DND-41 (cell line): Measurements from ENCODE around the gene EHD1.
A peak's percentile ranks its signal among the peaks of the same experiment; 100 is the strongest.

Experiments
- ATAC-seq: fragments of 200-7000 bp; cut with Tn5 transposase; 3 replicates; pipeline ENCODE4 v1.9.1; 2021; ENCODE audit warnings: low read depth; ENCODE audit not compliant: insufficient read depth
- DNase-seq: peaks from one replicate; pipeline ENCODE4 v3.0.0-alpha.2; 2020
- H2AFZ ChIP-seq: 2 replicates; pipeline ENCODE4 v1.6.0; 2012; ENCODE audit warnings: low read depth, low read length
- H3K27ac ChIP-seq: 2 replicates; pipeline ENCODE4 v1.5.1; 2012; ENCODE audit warnings: low read length, inconsistent platforms
- H3K27me3 ChIP-seq: fragments of 200-600 bp; sonication (generic); 2 replicates; pipeline ENCODE4 v1.6.0; 2012; ENCODE audit warnings: low read length, mild to moderate bottlenecking, inconsistent platforms; ENCODE audit not compliant: insufficient read depth, poor library complexity
- H3K36me3 ChIP-seq: 2 replicates; pipeline ENCODE4 v1.5.1; 2012; ENCODE audit warnings: low read length, inconsistent platforms; ENCODE audit not compliant: insufficient read depth
- H3K4me1 ChIP-seq: 2 replicates; pipeline ENCODE4 v1.5.1; 2012; ENCODE audit warnings: mild to moderate bottlenecking, low read length; ENCODE audit not compliant: insufficient read depth
- H3K4me2 ChIP-seq: 2 replicates; pipeline ENCODE4 v1.6.0; 2012; ENCODE audit warnings: mild to moderate bottlenecking, moderate library complexity, low read length, inconsistent platforms; ENCODE audit not compliant: insufficient read depth
- H3K4me3 ChIP-seq, 2 experiments: fragments of 200-600 bp in 1 of 2; shearing (Covaris generic) in 1 of 2; 2 replicates each; pipeline ENCODE4 v1.5.1; 2012 to 2016; ENCODE audit warnings: inconsistent platforms in 2 of 2, low read length in 2 of 2, mild to moderate bottlenecking in 2 of 2, low read depth in 1 of 2, moderate library complexity in 1 of 2
- H3K79me2 ChIP-seq: 2 replicates; pipeline ENCODE4 v1.6.0; 2012; ENCODE audit warnings: low read length, inconsistent platforms; ENCODE audit not compliant: insufficient read depth
- H3K9ac ChIP-seq: 2 replicates; pipeline ENCODE4 v1.6.0; 2012; ENCODE audit warnings: low read depth, mild to moderate bottlenecking, inconsistent platforms, low read length, moderate library complexity
- H3K9me3 ChIP-seq: 2 replicates; pipeline ENCODE4 v1.5.1; 2012; ENCODE audit warnings: low read length, moderate library complexity, mild to moderate bottlenecking, inconsistent platforms; ENCODE audit not compliant: insufficient read depth, severe bottlenecking
- H4K20me1 ChIP-seq: 2 replicates; pipeline ENCODE4 v1.6.0; 2012; ENCODE audit warnings: low read length; ENCODE audit not compliant: insufficient read depth
- EZH2 ChIP-seq: IDR thresholded peaks from 3 replicates; pipeline ENCODE4 v1.6.1; 2012; ENCODE audit warnings: borderline replicate concordance, low read depth, mild to moderate bottlenecking, moderate library complexity, low read length, inconsistent platforms; ENCODE audit not compliant: severe bottlenecking
- TF ChIP-seq, protein P1 (sequence below): IDR thresholded peaks from 2 replicates; pipeline ENCODE4 v1.5.1; 2012; ENCODE audit warnings: borderline replicate concordance, low read length, moderate library complexity, mild to moderate bottlenecking; ENCODE audit not compliant: poor library complexity, severe bottlenecking; ENCODE audit errors: extremely low read depth

Gene EHD1

DNA sequence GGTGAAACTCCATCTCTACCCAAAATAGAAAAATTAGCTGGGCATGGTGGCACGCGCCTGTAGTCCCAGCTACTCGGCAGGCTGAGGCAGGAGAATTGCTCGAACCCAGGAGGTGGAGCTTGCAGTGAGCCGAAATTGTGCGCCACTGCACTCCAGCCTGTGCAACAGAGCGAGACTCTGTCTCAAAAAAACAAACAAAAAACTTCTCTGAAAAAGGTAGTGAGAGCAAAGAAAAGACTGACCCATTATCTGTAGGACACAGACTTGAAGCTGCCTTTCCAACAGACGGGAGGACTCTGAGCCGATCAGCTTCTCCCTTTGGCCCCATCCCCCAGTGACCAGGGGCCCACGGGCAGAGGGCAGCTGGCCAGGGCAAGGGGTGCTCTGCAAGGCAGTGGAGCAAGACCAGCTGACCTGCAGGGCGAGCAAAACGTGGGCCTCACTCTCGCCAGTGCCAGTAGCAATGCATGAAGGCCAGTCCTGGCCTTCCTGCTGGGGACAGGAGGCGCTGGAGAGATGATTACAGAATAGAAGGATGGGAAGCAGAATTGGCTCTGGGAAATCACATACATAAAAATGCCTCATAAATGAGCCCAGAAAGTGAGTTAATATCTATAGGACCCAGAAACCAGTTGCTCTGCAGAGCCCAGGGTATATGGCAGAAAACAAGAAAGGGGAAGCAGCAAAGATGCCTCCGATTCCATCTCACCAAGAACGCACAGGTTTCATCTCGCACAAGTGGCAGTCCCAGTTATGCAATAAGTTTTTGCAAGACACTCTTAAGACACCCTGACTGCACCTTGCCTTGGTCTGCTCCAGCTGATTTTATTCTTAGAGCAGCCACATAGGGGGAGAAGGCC, 2.8 kb downstream of the EHD1 start:
- Histone ChIP-seq H3K9me3 (no peaks in the 10 kb centered on the region), H3K4me3 (no peak overlapping the region), H3K4me1 (peaks cover 44% of the 10 kb centered on the region), H3K4me2 (peak overlapping the region; percentile 93), H3K27ac (no peak overlapping the region), H3K79me2 (peaks cover 40% of the 10 kb centered on the region), H3K27me3 (no peaks in the 10 kb centered on the region), H2AFZ (no peak overlapping the region), H3K36me3 (peaks cover 31% of the 10 kb centered on the region), H4K20me1 (peaks cover 29% of the 10 kb centered on the region), H3K9ac (peak overlapping the region; percentile 81; the same call in 1 of the 2 replicates)
- TF ChIP-seq EZH2: no peak
- TF ChIP-seq, protein P1, sequence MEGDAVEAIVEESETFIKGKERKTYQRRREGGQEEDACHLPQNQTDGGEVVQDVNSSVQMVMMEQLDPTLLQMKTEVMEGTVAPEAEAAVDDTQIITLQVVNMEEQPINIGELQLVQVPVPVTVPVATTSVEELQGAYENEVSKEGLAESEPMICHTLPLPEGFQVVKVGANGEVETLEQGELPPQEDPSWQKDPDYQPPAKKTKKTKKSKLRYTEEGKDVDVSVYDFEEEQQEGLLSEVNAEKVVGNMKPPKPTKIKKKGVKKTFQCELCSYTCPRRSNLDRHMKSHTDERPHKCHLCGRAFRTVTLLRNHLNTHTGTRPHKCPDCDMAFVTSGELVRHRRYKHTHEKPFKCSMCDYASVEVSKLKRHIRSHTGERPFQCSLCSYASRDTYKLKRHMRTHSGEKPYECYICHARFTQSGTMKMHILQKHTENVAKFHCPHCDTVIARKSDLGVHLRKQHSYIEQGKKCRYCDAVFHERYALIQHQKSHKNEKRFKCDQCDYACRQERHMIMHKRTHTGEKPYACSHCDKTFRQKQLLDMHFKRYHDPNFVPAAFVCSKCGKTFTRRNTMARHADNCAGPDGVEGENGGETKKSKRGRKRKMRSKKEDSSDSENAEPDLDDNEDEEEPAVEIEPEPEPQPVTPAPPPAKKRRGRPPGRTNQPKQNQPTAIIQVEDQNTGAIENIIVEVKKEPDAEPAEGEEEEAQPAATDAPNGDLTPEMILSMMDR: no peak
- ATAC-seq (no peak), DNase-seq (no peak)

DNA sequence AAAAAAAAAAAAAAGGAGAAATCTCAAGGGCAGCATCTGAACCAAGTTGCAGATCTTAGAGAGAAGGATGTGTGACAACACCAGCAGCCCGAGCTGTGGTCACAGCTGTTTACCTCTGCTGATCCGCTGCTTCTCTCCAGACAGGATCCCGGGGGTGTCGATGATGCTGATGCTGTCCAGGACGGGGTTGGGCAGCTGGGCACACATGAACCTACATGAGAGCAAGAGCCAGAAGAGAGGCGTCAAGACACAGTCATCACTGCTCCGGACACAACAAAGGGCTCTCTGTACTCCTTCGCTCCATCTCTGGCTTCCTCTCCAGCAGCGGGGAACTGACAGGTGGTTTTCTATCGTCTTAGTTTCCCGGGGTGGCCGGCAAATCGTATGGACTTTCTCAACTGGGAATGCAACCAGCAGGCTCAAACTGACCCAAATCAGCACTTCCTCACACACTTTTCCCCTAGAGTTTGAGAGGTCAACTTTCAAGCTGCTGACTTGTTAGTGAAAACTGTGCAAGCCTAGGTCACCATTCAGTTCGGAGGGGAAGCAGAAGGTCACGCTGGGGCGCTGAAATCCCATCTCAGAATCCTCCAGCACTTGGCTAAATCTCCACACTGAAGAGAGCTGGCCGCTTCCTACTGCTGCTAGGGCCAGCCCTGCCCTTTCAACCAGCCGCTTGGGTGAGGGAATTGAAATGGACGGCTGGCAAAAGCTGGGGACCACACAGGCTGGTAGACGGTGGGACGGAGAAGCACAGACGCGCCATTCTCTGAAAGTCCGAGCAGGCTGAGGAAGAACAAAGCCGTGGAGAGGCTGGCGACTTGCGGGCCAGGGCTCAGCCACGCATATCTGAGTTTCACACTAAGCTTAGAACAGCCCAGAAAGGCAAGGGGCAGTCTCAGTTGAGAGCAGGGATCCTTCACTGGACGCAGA, 3.8 kb downstream of the EHD1 start:
- no peak overlapping the region for H3K27ac ChIP-seq
- peaks cover 34% of the 10 kb centered on the region for H3K4me1 ChIP-seq
- H2AFZ ChIP-seq: no peak overlapping the region
- peaks cover 45% of the 10 kb centered on the region for H3K79me2 ChIP-seq
- H3K4me3 ChIP-seq: no peak overlapping the region
- DNase-seq (no peak), ATAC-seq (no peak)
- H4K20me1 ChIP-seq: peaks cover 38% of the 10 kb centered on the region
- no peaks in the 10 kb centered on the region for H3K27me3 ChIP-seq
- no peak overlapping the region for H3K9ac ChIP-seq
- H3K9me3 ChIP-seq: no peaks in the 10 kb centered on the region
- H3K4me2 ChIP-seq: no peak overlapping the region
- TF ChIP-seq, protein P1: no peak
- no peak for TF ChIP-seq EZH2
- H3K36me3 ChIP-seq: peaks cover 39% of the 10 kb centered on the region

DNA sequence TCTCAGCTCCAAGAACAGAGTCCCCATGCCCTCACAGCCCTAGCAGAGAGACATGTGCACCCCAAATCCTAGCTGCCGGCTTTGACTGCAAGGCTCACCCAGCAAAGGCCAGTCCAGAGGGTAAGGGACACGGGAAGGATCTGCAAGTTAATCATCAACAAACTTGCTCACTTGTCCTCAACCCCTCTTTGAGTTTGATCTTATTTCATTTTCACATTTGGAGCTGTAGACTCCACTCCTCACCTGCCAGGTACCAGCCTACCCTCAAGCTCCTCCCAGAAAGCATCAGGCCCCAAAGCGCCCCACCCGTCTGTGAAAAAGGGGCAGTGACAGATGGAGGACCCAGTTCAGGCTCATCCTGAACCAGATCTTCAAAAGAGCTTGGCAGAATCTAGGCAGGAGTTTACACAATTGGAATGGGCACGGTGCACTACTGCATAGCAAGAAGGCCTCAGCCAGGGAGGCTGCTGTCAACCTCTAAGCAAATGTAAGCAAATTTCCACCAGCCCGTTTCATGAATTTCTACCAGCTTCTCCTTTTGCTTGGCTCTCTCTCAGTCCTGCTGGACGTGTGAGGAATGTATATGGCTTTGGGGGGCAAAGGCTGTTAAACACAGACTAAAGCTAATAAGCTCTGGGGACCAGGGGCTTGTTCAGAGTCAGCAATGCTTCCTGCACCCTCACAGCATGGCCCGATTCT, 5.5 kb downstream of the EHD1 start:
- Histone ChIP-seq H3K4me3 (no peak overlapping the region), H3K79me2 (peaks cover 37% of the 10 kb centered on the region), H3K27me3 (no peaks in the 10 kb centered on the region), H3K9ac (no peak overlapping the region), H3K9me3 (no peaks in the 10 kb centered on the region), H3K36me3 (peaks cover 45% of the 10 kb centered on the region), H2AFZ (no peak overlapping the region), H3K27ac (no peak overlapping the region), H3K4me1 (peaks cover 26% of the 10 kb centered on the region), H3K4me2 (no peak overlapping the region), H4K20me1 (peaks cover 39% of the 10 kb centered on the region)
- TF ChIP-seq, protein P1: no peak
- no peak for TF ChIP-seq EZH2
- DNase-seq (no peak), ATAC-seq (no peak)
